ENCODE data around the gene ZBTB45.
"Not testable (repeated sequence)": the region's sequence is repeated elsewhere in the genome, so short reads cannot be mapped to it uniquely, and the experiment has no call there.

Gene ZBTB45

GRCh38 chr19:58543826-58544590 is 24.4 kb upstream of the ZBTB45 start, which contains the start of gene TRIM28 (continued):
- 0 out of 2 replicates have a peak, but pooled peaks have one; percentile 17 for TF ChIP-seq ZNF513 (tag by site-specific recombination; IDR thresholded peaks at IDR 0.05)
- TF ChIP-seq GLI2 (tag by site-specific recombination; IDR thresholded peaks at IDR 0.05; ENCODE audit: borderline replicate concordance, low read depth) = no peak
- TF ChIP-seq ZNF175 (tag by site-specific recombination; IDR thresholded peaks at IDR 0.05) = no peak
- peak; percentile 64 for TF ChIP-seq WT1 (tag by site-specific recombination; IDR thresholded peaks at IDR 0.05)
- peak; percentile 81 for TF ChIP-seq KLF9 (tag by site-specific recombination; IDR thresholded peaks at IDR 0.05; ENCODE audit: low read depth)
- TF ChIP-seq ZNF664 (tag by site-specific recombination; IDR thresholded peaks at IDR 0.05) = no peak
- TF ChIP-seq ZXDB (tag by site-specific recombination; IDR thresholded peaks at IDR 0.05) = peak; percentile 58
- TF ChIP-seq SP3 (tag by site-specific recombination; IDR thresholded peaks at IDR 0.05) = peak; percentile 80
- TF ChIP-seq ZNF830 (tag by site-specific recombination; IDR thresholded peaks at IDR 0.05; ENCODE audit: low read depth) = no peak
- peak; percentile 96; the same call in 1 of the 2 replicates for TF ChIP-seq HOXC10 (CRISPR knock-in tag; IDR thresholded peaks at IDR 0.05)
- no peak for TF ChIP-seq ZNF76 (tag by site-specific recombination; IDR thresholded peaks at IDR 0.05; ENCODE audit: borderline replicate concordance, low read depth)

GRCh38 chr19:58542641-58543372 is 23.2 kb upstream of the ZBTB45 start:
- H3K9me3 ChIP-seq (ENCODE audit: control insufficient read depth, insufficient read depth, low read depth, low read length); H3K4me3 ChIP-seq (ENCODE audit: low read depth, low read length); H3K27ac ChIP-seq (ENCODE audit: extremely low read depth, low read depth, low read length): not testable (repeated sequence)
- peaks cover 17 to 29% of the 10 kb centered on the region in 2 experiments; a peak in 2 of 3 replicates for H3K36me3 ChIP-seq (ENCODE audit: control insufficient read depth in 2 of 2, insufficient read depth in 1 of 2, low read length in 2 of 2)
- ChIA-PET POLR2A (interaction anchor here (0.7 to 4.4 kb wide), 16 partner anchors 8 to 360 kb away, joined by 3 to 128 read pairs (median 14); partner anchors contain the start of genes CHMP2A, MZF1, SLC27A5 and UBE2M), CTCF (interaction anchor here (0.8 to 1.9 kb wide), 2 partner anchors 22 to 361 kb away, joined by 3 to 19 read pairs; partner anchors contain the start of gene ZBTB45)
- peaks cover 13% of the 10 kb centered on the region for H3K4me1 ChIP-seq (ENCODE audit: control insufficient read depth, insufficient read depth, low read length)

GRCh38 chr19:58539169-58539559 is 19.6 kb upstream of the ZBTB45 start:
- H3K36me3 ChIP-seq (ENCODE audit: control insufficient read depth in 2 of 2, insufficient read depth in 1 of 2, low read length in 2 of 2); H3K4me3 ChIP-seq (ENCODE audit: low read depth, low read length); H3K4me1 ChIP-seq (ENCODE audit: control insufficient read depth, insufficient read depth, low read length); H3K9me3 ChIP-seq (ENCODE audit: control insufficient read depth, insufficient read depth, low read depth, low read length); H3K27ac ChIP-seq (ENCODE audit: extremely low read depth, low read depth, low read length); CTCF ChIA-PET: not testable (repeated sequence)
- POLR2A ChIA-PET = interaction anchor here (1.1 kb wide), 1 partner anchor 20 kb away, joined by 3 read pairs; the partner anchor contains the start of gene ZBTB45

- Histone ChIP-seq H3K4me1 (ENCODE audit: control insufficient read depth, insufficient read depth, low read length) (no peaks in the 10 kb centered on the region), H3K27ac (ENCODE audit: extremely low read depth, low read depth, low read length) (no peak overlapping the region), H3K4me3 (ENCODE audit: low read depth, low read length) (no peak overlapping the region), H3K36me3 (ENCODE audit: control insufficient read depth in 2 of 2, insufficient read depth in 1 of 2, low read length in 2 of 2) (no peaks in the 10 kb centered on the region), H3K9me3 (ENCODE audit: control insufficient read depth, insufficient read depth, low read depth, low read length) (no peaks in the 10 kb centered on the region)
- CTCF ChIA-PET = no interaction called here
- POLR2A ChIA-PET = interaction anchor here (1.1 kb wide), 1 partner anchor 19 kb away, joined by 3 read pairs; the partner anchor contains the start of gene ZBTB45
- TF ChIP-seq MYNN (tag by site-specific recombination; IDR thresholded peaks at IDR 0.05; ENCODE audit: borderline replicate concordance) (no peak), ZNF692 (tag by site-specific recombination; IDR thresholded peaks at IDR 0.05) (no peak), ZNF529 (tag by site-specific recombination; IDR thresholded peaks at IDR 0.05; ENCODE audit: insufficient replicate concordance) (no peak), ZNF670 (tag by site-specific recombination; IDR thresholded peaks at IDR 0.05; ENCODE audit: low read depth) (no peak), IKZF3 (tag by site-specific recombination; IDR thresholded peaks at IDR 0.05) (no peak), KLF17 (tag by site-specific recombination; IDR thresholded peaks at IDR 0.05) (no peak), ZNF549 (tag by site-specific recombination; IDR thresholded peaks at IDR 0.05) (no peak), ZNF544 (tag by site-specific recombination; IDR thresholded peaks at IDR 0.05) (no peak), ZNF514 (tag by site-specific recombination; IDR thresholded peaks at IDR 0.05) (no peak), ZNF596 (tag by site-specific recombination; IDR thresholded peaks at IDR 0.05) (no peak)
Measured at GRCh38 chr19:58538257-58539168, 18.9 kb upstream of the ZBTB45 start.
